K562 (cell line): ENCODE data around the gene TMEM86B. TPM values are rescaled to one million over a fixed set of nuclear protein-coding genes. Genes with fewer than 3 reads are reported as not detected.

Source experiments
- ATAC-seq: fragments of 200-7000 bp; cut with Tn5 transposase; 3 replicates; pipeline ENCODE4 v1.9.1; 2020; ENCODE audit warnings: moderate library complexity
- BruUV-seq: library from RNA; stranded (reverse); fragments of 400-500 nt; replicated peaks from 2 replicates; lab custom pipeline; 2021; lab: Mats Ljungman, UMichigan
- CTCF ChIA-PET: fragments of 300-600 bp; formaldehyde crosslinking; extraction: SDS; loops from one replicate; lab custom pipeline; 2021; ENCODE audit warnings: low intra/inter-chr PET ratio; lab: Yijun Ruan, JAX
- POLR2A ChIA-PET: fragments of 300-600, 350-650 bp; sonication (Branson Sonifier 250); formaldehyde crosslinking; extraction: SDS; loops from one replicate; lab custom pipeline; 2021; ENCODE audit warnings: antibody characterized with exemption, inconsistent platforms; lab: Yijun Ruan, JAX
- DNase-seq, 4 experiments: peaks; one replicate each; pipeline versions ENCODE4 v3.0.0 to v3.0.0-alpha.2; 2011 to 2018; ENCODE audit warnings: low spot score in 3 of 4, mixed read lengths in 3 of 4; ENCODE audit errors: extremely low read depth in 1 of 4
- FAIRE-seq: peaks from 2 replicates; lab custom pipeline; 2011; peaks lifted over from hg19 to GRCh38; lab: Jason Lieb, UNC
- H2AFZ ChIP-seq: 2 replicates; pipeline ENCODE4 v1.6.0; 2011; ENCODE audit warnings: low read depth, low read length, control low read depth, inconsistent platforms
- H3K27ac ChIP-seq: fragments of 200-600 bp; 3 replicates; pipeline ENCODE4 v1.8.0; 2011; ENCODE audit warnings: low read depth, mild to moderate bottlenecking, control low read depth, inconsistent platforms, low read length, moderate library complexity, mixed read lengths; ENCODE audit errors: extremely low read depth
- H3K27me3 ChIP-seq, 2 experiments: fragments of 300-600 bp in 1 of 2; 2 replicates in 1 of 2; 3 replicates in 1 of 2; pipeline versions ENCODE4 v1.6.0 to v1.8.0; 2011; ENCODE audit warnings: inconsistent platforms in 2 of 2, low read length in 2 of 2, mild to moderate bottlenecking in 1 of 2, mixed read lengths in 1 of 2, moderate library complexity in 1 of 2; ENCODE audit not compliant: control insufficient read depth in 2 of 2, insufficient read depth in 2 of 2
- H3K36me3 ChIP-seq: fragments of 300-600 bp; 3 replicates; pipeline ENCODE4 v1.8.0; 2011; ENCODE audit warnings: mild to moderate bottlenecking, low read length, inconsistent platforms; ENCODE audit not compliant: control insufficient read depth, insufficient read depth
- H3K4me1 ChIP-seq, 2 experiments: fragments of 200-600 bp in 1 of 2; replicated peaks in 1 of 2; 2 replicates in 1 of 2; 3 replicates in 1 of 2; pipeline versions ENCODE4 v1.5.1 to v1.8.0; 2011; ENCODE audit warnings: inconsistent platforms in 2 of 2, low read length in 2 of 2, mild to moderate bottlenecking in 1 of 2, mixed read lengths in 1 of 2, moderate library complexity in 1 of 2; ENCODE audit not compliant: control insufficient read depth in 2 of 2, insufficient read depth in 2 of 2
- H3K4me2 ChIP-seq: 2 replicates; pipeline ENCODE4 v1.6.1; 2011; ENCODE audit warnings: low read length, control low read depth, inconsistent platforms, mixed read lengths; ENCODE audit not compliant: insufficient read depth
- H3K4me3 ChIP-seq: fragments of 200-600 bp; sonication (generic), shearing (Covaris generic); 2 replicates; pipeline ENCODE4 v1.5.1; 2016; ENCODE audit warnings: control low read depth, inconsistent platforms
- H3K79me2 ChIP-seq: fragments of 200-600 bp; 3 replicates; pipeline ENCODE4 v1.8.0; 2011; ENCODE audit warnings: low read length, inconsistent platforms; ENCODE audit not compliant: control insufficient read depth, insufficient read depth
- H3K9ac ChIP-seq, 2 experiments: 2 replicates each; pipeline versions ENCODE4 v1.6.0 to v1.6.1; 2011; ENCODE audit warnings: low read depth in 2 of 2, low read length in 2 of 2, control low read depth in 1 of 2, inconsistent platforms in 1 of 2, mild to moderate bottlenecking in 1 of 2, mixed read lengths in 1 of 2; ENCODE audit not compliant: insufficient read depth in 1 of 2
- H3K9me1 ChIP-seq: one replicate; pipeline ENCODE4 v1.6.0; 2011; ENCODE audit warnings: inconsistent platforms, mild to moderate bottlenecking, low read length, moderate library complexity; ENCODE audit not compliant: control insufficient read depth, insufficient read depth
- H3K9me3 ChIP-seq: replicated peaks from 2 replicates; pipeline ENCODE4 v1.5.1; 2011; ENCODE audit warnings: low read depth, low read length, inconsistent platforms; ENCODE audit not compliant: control insufficient read depth, insufficient read depth
- H4K20me1 ChIP-seq: replicated peaks from 2 replicates; pipeline ENCODE4 v1.6.1; 2011; ENCODE audit warnings: low read length, inconsistent platforms, mixed read lengths; ENCODE audit not compliant: control insufficient read depth, insufficient read depth
- CBFA2T2 ChIP-seq: fragments of 450-650 bp; conservative IDR thresholded peaks from 2 replicates; pipeline ENCODE4 v1.6.1; 2017; ENCODE audit warnings: mild to moderate bottlenecking
- CBFA2T3 ChIP-seq: fragments of 450-650 bp; IDR thresholded peaks from 2 replicates; pipeline ENCODE4 v1.6.1; 2017
- POLR2AphosphoS5 ChIP-seq: IDR thresholded peaks from 2 replicates; pipeline ENCODE4 v1.6.1; 2011; ENCODE audit warnings: mild to moderate bottlenecking, low read depth, low read length, moderate library complexity; ENCODE audit not compliant: control insufficient read depth, insufficient read depth
- POLR2G ChIP-seq: fragments of 200-400 bp; formaldehyde crosslinking; IDR thresholded peaks from 2 replicates; pipeline ENCODE4 v1.6.1; 2017; ENCODE audit warnings: low read depth, mild to moderate bottlenecking, antibody characterized with exemption, low read length, moderate library complexity
- PTRF ChIP-seq: fragments of 450-650 bp; IDR thresholded peaks from 2 replicates; pipeline ENCODE4 v1.6.1; 2016; ENCODE audit warnings: mild to moderate bottlenecking, missing genetic modification characterization, missing compliant biosample characterization
- RBFOX2 ChIP-seq: fragments of 200-400 bp; formaldehyde crosslinking; IDR thresholded peaks from 2 replicates; pipeline ENCODE4 v1.6.1; 2017; ENCODE audit warnings: low read depth, mild to moderate bottlenecking, low read length, moderate library complexity
- SRSF9 ChIP-seq: fragments of 200-400 bp; formaldehyde crosslinking; IDR thresholded peaks from 2 replicates; pipeline ENCODE4 v1.6.1; 2017; ENCODE audit warnings: low read depth, low read length, borderline replicate concordance
- TEAD2 ChIP-seq: fragments of 450-650 bp; IDR thresholded peaks from 2 replicates; pipeline ENCODE4 v1.6.1; 2016; ENCODE audit warnings: missing genetic modification characterization, control low read depth, missing compliant biosample characterization
- ZNF282 ChIP-seq: sonication (generic); formaldehyde crosslinking; IDR thresholded peaks from 2 replicates; pipeline ENCODE4 v1.8.1; 2023; ENCODE audit warnings: missing genetic modification reagents
- ZNF695 ChIP-seq: fragments of 450-650 bp; formaldehyde crosslinking; IDR thresholded peaks from 2 replicates; pipeline ENCODE4 v1.4.0; 2020; ENCODE audit warnings: mild to moderate bottlenecking, moderate library complexity
- ZNF764 ChIP-seq: fragments of 250-450 bp; sonication (Bioruptor Pico); IDR thresholded peaks from 2 replicates; pipeline ENCODE4 v1.4.0; 2020; ENCODE audit warnings: low read depth, mild to moderate bottlenecking, moderate library complexity
- WGBS: fragments of 100-300 bp; shearing (Covaris generic); methylation state at CpG from one replicate; pipeline ENCODE4 v1.1.6; 2016; ENCODE audit warnings: low coverage, mixed read lengths; ENCODE audit not compliant: insufficient coverage; ENCODE audit errors: missing lambda C conversion rate; 5-methylcytosine and 5-hydroxymethylcytosine counted together
- in situ Hi-C: fragments of 300-500 bp; cut with MboI; formaldehyde crosslinking; loops from 4 replicates; pipeline ENCODE4 v1.15.0; 2018; ENCODE audit warnings: inconsistent platforms, mixed read lengths
- intact Hi-C: fragments of 100-400 bp; cut with micrococcal nuclease; formaldehyde crosslinking; loops from 2 replicates; pipeline ENCODE4 v1.14.2; 2022
- polyA plus RNA-seq, 8 experiments: library from polyadenylated mRNA; depleted of rRNA in 4 of 8; stranded (reverse) in 5 of 8; unstranded in 3 of 8; fragments of >200 nt; fragmentation: Nextera tagmentation in 2 of 8; fragmentation: Illumina TruSeq in 1 of 8; extraction: Ambion mirVana in 2 of 8; extraction: Trizol in 1 of 8; gene quantifications; 2 replicates each; pipeline versions ENCODE4 v1.2.1 to v1.2.3, GENCODE V29; 2011 to 2014; ENCODE audit warnings: inconsistent platforms in 1 of 8, missing spikeins in 1 of 8
- total RNA-seq, 7 experiments: library from RNA; depleted of rRNA in 6 of 7; stranded (reverse); fragments of >200 nt in 6 of 7; fragmentation: Illumina TruSeq in 2 of 7; extraction: Trizol in 2 of 7; gene quantifications; 2 replicates each; pipeline versions ENCODE4 v1.2.1 to v1.2.3, GENCODE V29; 2011 to 2021; ENCODE audit warnings: low replicate concordance in 1 of 7
- TF ChIP-seq, protein P1 (sequence below), 2 experiments: IDR thresholded peaks in 1 of 2; conservative IDR thresholded peaks in 1 of 2; 2 replicates each; pipeline ENCODE4 v1.6.1; 2016; ENCODE audit warnings: low read depth in 2 of 2, mild to moderate bottlenecking in 1 of 2, missing compliant biosample characterization in 1 of 2, missing genetic modification characterization in 1 of 2, moderate library complexity in 1 of 2
- TF ChIP-seq, protein P2 (sequence below): sonication (generic); formaldehyde crosslinking; IDR thresholded peaks from 2 replicates; pipeline ENCODE4 v1.8.0; 2022; ENCODE audit warnings: missing genetic modification reagents, mild to moderate bottlenecking, moderate library complexity, borderline replicate concordance
- TF ChIP-seq, protein P3 (sequence below), 2 experiments: fragments of 450-650 bp in 1 of 2; sonication (generic) in 1 of 2; formaldehyde crosslinking; conservative IDR thresholded peaks; 2 replicates each; pipeline versions ENCODE4 v1.4.0 to v1.8.1; 2020 to 2022; ENCODE audit warnings: mild to moderate bottlenecking in 1 of 2, missing genetic modification reagents in 1 of 2

The TMEM86B gene
- total and polyA plus RNA-seq, 9 of the 15 experiments (the other 6 are each of a cell fraction or from before 2014, with no cell fraction given) = 0.28 to 7.9 (median 2.1) TPM

DNA sequence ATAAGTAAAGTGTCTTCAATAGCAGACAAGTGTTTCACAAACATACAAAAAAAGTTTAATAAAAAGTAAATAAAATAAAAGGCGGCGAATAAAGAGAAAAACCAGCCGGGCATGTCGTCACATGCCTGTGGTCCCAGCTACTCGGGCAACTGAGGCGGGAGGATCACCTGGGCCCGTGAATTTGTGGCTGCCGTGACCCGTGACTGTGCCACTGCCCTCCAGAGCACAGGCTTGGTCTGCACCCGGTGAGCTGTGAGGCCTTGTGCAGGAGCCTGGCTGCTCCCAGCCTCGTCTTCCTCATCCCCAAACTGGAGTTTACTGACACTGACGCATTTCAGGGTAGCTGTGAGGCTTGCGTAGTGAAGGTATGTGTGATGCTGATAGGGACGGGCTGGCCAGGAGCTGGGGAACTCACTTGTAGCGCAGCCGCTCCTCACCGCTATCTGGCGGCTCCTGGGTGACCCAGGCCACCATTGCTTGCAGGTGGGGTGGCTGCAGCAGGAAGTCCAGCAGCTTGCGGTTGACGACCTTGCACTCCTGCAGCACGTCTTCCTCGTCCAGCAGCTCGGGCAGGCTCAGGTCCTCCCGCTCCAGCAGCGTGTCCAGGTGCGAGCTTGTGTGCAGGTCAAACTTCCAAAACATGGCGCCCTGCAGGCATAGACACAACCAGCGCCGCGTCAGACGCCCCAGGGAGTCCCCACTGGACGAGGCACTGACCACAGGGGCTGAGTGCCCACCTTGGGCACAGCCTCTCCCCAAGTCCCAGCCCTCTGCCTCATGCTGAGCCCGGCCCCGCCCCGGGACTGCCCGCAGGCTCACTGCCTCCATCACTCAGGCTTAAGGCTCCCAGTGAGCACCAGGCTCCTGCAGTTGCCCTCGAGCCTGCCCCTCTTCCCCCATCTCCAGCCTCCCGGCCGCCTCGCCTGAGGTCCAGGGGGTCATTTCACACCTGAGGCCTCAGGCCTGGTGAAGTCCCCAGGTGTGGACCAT, 18.2 kb upstream of the TMEM86B start:
- CTCF ChIA-PET = no interaction called here
- POLR2A ChIA-PET = interaction anchor here (0.5 to 2.9 kb wide), 7 partner anchors 10 to 160 kb away, joined by 3 to 26 read pairs (median 3); partner anchors contain the start of gene PPP6R1
- H3K27ac ChIP-seq = no peak overlapping the region
- BruUV-seq = no TSS peak
- H4K20me1 ChIP-seq = peaks cover 47% of the 10 kb centered on the region
- peaks cover 92% of the 10 kb centered on the region for H3K36me3 ChIP-seq
- no peak for ATAC-seq
- 79% methylated on average over 35 of the region's 40 CpGs for WGBS
- H3K9me1 ChIP-seq = peaks cover 3% of the 10 kb centered on the region
- peak overlapping the region in 1 of 2 experiments; percentile 68; a peak in 2 of 4 replicates for H3K9ac ChIP-seq
- H3K9me3 ChIP-seq = no peaks in the 10 kb centered on the region
- no peak overlapping the region for H3K4me2 ChIP-seq
- H3K4me3 ChIP-seq = no peak overlapping the region
- peaks cover 5 to 35% of the 10 kb centered on the region in 2 experiments; a peak in 4 of 5 replicates for H3K4me1 ChIP-seq
- DNase-seq = peak in 2 of 4 experiments; percentile 51 to 53
- peak; percentile 26 for FAIRE-seq
- peaks cover 47% of the 10 kb centered on the region for H3K79me2 ChIP-seq
- in situ Hi-C loops = no loop called here
- H2AFZ ChIP-seq = no peak overlapping the region
- intact Hi-C loops = no loop called here
- H3K27me3 ChIP-seq = no peaks in the 10 kb centered on the region; a peak in 1 of 5 replicates
- TF ChIP-seq ZNF695 (CRISPR knock-in tag) (no peak), POLR2AphosphoS5 (0 out of 2 replicates have a peak, but pooled peaks have one; percentile 13), TEAD2 (tag) (no peak), CBFA2T2 (0 out of 2 replicates have a peak, but pooled peaks have one; percentile 13), PTRF (no peak), CBFA2T3 (peak; percentile 42), SRSF9 (no peak), RBFOX2 (peak; percentile 33; the same call in 1 of the 2 replicates), ZNF764 (CRISPR knock-in tag) (no peak), POLR2G (peak; percentile 53), ZNF282 (no peak)
- TF ChIP-seq, protein P1, sequence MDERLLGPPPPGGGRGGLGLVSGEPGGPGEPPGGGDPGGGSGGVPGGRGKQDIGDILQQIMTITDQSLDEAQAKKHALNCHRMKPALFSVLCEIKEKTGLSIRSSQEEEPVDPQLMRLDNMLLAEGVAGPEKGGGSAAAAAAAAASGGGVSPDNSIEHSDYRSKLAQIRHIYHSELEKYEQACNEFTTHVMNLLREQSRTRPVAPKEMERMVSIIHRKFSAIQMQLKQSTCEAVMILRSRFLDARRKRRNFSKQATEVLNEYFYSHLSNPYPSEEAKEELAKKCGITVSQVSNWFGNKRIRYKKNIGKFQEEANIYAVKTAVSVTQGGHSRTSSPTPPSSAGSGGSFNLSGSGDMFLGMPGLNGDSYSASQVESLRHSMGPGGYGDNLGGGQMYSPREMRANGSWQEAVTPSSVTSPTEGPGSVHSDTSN (CRISPR knock-in tag; IDR thresholded peaks at IDR 0.05; ENCODE audit: low read depth) = no peak
- TF ChIP-seq, protein P1 (tag; conservative IDR thresholded peaks at IDR 0.05; ENCODE audit: low read depth) = no peak
- TF ChIP-seq, protein P2, sequence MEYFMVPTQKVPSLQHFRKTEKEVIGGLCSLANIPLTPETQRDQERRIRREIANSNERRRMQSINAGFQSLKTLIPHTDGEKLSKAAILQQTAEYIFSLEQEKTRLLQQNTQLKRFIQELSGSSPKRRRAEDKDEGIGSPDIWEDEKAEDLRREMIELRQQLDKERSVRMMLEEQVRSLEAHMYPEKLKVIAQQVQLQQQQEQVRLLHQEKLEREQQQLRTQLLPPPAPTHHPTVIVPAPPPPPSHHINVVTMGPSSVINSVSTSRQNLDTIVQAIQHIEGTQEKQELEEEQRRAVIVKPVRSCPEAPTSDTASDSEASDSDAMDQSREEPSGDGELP (CRISPR knock-in tag) = no peak
- TF ChIP-seq, protein P3, sequence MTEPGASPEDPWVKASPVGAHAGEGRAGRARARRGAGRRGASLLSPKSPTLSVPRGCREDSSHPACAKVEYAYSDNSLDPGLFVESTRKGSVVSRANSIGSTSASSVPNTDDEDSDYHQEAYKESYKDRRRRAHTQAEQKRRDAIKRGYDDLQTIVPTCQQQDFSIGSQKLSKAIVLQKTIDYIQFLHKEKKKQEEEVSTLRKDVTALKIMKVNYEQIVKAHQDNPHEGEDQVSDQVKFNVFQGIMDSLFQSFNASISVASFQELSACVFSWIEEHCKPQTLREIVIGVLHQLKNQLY (CRISPR knock-in tag; conservative IDR thresholded peaks at IDR 0.05) = no peak
